ENCODE data around the gene PCGF3.
A peak's percentile ranks its signal among the peaks of the same experiment; 100 is the strongest.

Gene PCGF3

DNA sequence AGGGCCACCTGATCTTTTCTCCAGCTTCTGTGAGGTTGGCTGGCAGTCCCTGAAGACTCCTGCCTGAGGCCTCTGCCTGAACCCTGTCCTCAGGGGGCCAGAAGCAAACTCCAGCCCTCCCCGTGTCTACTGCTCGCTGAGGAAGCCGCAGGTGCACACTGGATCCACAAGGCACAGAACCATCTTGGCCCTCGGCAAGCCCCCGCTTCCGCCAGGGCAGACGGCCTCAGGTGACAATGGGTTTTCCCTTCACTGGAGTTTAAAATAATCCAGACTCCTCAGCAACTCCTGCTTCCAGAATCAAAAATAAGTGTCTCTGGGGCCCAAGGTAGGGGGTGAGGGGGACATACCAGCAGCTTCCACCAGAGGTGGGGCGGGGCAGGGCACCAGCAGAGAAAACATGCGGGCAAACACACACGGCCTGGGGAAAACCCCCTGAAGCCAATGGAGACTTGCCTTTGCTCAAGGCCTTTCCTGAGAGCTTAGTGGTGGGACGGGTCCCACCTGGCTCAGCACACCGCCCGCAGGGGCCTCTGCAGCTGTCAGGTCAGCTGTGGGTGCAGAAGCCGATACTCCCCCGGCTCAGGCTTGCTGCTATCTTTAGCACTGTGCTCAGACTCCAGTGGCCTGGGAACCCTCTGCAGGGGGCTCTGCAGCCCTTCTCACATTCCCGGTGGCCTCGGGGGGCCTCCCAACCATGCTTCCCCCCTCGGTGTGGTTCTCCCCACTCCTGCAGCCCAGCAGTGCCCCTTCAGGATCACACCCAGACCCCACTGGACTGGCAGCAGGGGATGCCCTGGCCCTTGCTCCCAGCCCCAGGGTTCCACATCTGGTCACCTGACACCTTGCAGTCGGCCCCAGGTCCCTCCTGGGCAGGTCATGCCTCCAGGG lies 29.4 kb upstream of the PCGF3 start:
- H3K4me1 Mint-ChIP-seq (ENCODE audit: low read depth), result peaks cover 28% of the 10 kb centered on the region
- H3K27me3 Mint-ChIP-seq, result no peaks in the 10 kb centered on the region
- H3K36me3 Mint-ChIP-seq (ENCODE audit: low read depth), result peaks cover 29% of the 10 kb centered on the region
- H3K27ac Mint-ChIP-seq, result peak overlapping the region; percentile 93
- H3K9me3 Mint-ChIP-seq, result no peaks in the 10 kb centered on the region
- H3K4me3 Mint-ChIP-seq, result peak overlapping the region; percentile 92
- no peak for DNase-seq

DNA sequence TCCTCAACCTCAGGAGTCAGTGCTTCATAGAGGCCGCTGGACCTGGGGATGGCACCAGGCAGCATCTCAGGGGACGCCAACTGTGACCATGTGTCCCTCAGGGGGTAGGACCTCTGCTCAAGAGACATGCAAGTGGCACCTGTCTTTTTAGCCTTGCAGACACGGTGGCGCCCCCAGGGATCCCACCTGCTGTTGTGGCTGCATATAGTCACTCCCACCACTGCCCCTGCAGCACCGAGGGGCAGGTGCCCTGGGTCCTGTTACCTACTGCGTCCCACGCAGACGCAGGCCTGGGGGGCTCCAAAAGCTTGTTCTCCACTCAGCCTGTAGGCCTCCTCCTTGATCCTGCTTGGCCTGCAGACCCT lies 28.8 kb upstream of the PCGF3 start:
- no peak overlapping the region for H3K4me3 Mint-ChIP-seq
- H3K27me3 Mint-ChIP-seq, result no peaks in the 10 kb centered on the region
- H3K27ac Mint-ChIP-seq, result no peak overlapping the region
- no peak for DNase-seq
- H3K4me1 Mint-ChIP-seq (ENCODE audit: low read depth), result peaks cover 28% of the 10 kb centered on the region
- H3K9me3 Mint-ChIP-seq, result no peaks in the 10 kb centered on the region
- H3K36me3 Mint-ChIP-seq (ENCODE audit: low read depth), result peaks cover 22% of the 10 kb centered on the region

DNA sequence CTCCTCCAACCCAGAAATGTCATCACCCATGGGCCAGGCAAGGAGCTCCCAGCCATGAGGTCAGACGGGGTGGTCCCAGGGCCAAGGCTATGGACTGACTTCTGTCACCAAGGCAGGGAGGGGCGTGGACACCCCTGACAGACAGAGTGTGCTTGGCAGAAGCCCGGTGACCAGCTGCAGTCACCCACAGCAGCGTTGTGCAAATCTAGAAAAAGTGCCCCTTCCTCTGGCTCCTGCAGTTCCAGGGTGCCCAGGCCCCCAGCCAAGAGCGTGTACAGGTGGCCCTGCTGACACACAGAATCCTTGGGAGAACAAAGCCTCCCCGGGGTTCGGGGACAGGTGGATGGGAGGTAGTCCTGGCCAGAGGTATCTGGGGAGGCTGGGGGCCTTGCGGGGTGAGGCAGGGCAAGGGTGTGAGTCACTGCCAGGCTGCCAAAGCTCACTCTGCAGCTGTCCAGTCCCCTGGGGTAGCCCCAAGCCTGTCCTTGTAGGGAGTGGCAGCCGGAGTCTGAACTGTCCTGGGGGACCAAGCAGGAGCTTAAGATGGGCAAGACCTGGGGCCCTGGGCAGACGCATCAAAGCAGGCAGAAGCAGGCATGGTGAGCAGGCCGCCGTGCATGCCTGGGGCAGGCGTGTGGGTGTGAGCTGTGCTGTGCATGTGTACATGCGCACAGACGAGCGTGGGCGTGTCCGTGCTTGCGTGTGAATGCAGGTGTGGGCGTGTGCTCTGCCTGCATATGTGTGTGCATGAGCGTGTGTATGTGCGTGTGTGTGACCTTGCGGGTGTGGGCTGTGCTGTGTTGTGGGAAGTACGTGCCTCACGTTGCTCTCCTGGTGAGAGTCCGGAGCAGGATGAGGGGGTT lies 28.0 kb upstream of the PCGF3 start:
- H3K27ac Mint-ChIP-seq, result no peak overlapping the region
- H3K9me3 Mint-ChIP-seq, result no peaks in the 10 kb centered on the region
- no peak for DNase-seq
- H3K4me1 Mint-ChIP-seq (ENCODE audit: low read depth), result peaks cover 25% of the 10 kb centered on the region
- peaks cover 14% of the 10 kb centered on the region for H3K36me3 Mint-ChIP-seq (ENCODE audit: low read depth)
- no peaks in the 10 kb centered on the region for H3K27me3 Mint-ChIP-seq
- no peak overlapping the region for H3K4me3 Mint-ChIP-seq

DNA sequence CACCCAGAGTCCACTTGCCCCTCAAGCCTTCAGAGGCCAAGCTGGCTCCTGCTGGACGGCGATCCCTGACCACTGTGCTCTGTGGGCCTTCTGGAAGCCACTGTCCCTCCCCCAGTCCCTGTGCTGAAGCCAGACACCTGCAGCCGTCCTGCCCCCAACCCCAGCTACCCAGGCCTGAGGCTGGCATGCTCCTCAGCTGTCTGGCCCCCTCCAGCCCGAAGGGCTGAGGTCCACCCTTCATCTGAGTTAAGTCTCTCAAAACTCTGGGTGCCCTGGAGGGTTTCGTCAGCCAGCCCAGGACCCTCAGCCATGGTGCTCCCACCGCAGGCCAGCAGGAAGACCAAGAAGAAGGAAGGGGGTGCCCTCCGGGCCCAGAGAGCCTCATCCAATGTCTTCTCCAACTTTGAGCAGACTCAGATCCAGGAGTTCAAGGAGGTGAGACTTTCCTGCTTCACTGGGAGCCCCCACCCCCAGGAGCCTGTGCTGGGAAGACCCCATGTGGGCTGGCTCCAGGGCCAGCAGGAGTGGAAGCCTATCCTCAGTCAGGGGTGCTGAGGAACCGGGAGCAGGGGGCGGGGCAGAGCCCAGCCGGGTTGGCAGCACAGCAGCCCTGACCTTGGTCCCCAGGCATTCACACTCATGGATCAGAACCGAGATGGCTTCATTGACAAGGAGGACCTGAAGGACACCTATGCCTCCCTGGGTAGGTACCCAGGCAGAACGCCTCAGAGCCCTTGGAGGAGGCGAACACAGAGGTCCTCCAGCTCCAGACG lies 27.1 kb upstream of the PCGF3 start:
- Mint-ChIP-seq H3K4me3 (no peak overlapping the region), H3K27ac (no peak overlapping the region), H3K27me3 (no peaks in the 10 kb centered on the region), H3K36me3 (ENCODE audit: low read depth) (peaks cover 6% of the 10 kb centered on the region), H3K4me1 (ENCODE audit: low read depth) (peaks cover 20% of the 10 kb centered on the region), H3K9me3 (no peaks in the 10 kb centered on the region)
- DNase-seq, result no peak

DNA sequence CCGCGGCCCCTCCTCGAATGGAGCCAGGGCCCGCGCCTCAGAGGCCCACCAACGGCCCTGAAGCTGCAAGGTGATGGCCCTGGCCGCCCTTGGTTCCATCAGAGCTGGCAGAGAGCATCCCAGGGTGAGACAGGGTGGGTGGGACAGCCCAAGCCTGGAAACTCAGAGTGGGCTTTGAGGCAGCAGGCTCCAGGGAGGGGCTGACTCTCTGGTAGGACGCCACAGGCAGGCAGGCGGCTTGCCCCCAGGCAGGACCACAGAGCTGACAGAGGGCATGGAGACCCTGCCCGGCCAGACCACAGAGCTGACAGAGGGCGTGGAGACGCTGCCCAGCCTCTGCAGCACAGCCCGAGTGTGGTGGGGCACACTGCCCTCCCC lies 26.5 kb upstream of the PCGF3 start:
- Mint-ChIP-seq H3K27me3 (no peaks in the 10 kb centered on the region), H3K27ac (no peak overlapping the region), H3K4me1 (ENCODE audit: low read depth) (peaks cover 20% of the 10 kb centered on the region), H3K36me3 (ENCODE audit: low read depth) (peaks cover 2% of the 10 kb centered on the region), H3K4me3 (no peak overlapping the region), H3K9me3 (no peaks in the 10 kb centered on the region)
- no peak for DNase-seq

DNA sequence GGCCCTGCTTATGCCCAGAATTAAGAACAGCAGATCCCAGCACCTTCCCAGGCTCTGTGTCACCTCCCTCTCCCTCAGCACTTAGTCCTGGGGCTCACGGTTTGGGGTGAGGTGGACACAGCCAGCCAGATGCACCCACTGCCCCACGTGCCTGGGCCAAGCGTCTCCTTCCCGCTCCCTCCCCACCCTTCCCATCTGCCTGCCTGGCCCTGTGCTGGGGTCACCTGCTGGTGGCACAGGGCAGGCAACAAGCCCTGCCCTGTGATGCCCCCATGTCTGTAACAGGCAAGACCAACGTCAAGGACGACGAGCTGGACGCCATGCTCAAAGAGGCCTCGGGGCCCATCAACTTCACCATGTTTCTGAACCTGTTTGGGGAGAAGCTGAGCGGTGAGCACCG lies 26.0 kb upstream of the PCGF3 start:
- no peak for DNase-seq
- Mint-ChIP-seq H3K4me3 (no peak overlapping the region), H3K27me3 (no peaks in the 10 kb centered on the region), H3K27ac (no peak overlapping the region), H3K4me1 (ENCODE audit: low read depth) (peaks cover 20% of the 10 kb centered on the region), H3K36me3 (ENCODE audit: low read depth) (no peaks in the 10 kb centered on the region), H3K9me3 (no peaks in the 10 kb centered on the region)

DNA sequence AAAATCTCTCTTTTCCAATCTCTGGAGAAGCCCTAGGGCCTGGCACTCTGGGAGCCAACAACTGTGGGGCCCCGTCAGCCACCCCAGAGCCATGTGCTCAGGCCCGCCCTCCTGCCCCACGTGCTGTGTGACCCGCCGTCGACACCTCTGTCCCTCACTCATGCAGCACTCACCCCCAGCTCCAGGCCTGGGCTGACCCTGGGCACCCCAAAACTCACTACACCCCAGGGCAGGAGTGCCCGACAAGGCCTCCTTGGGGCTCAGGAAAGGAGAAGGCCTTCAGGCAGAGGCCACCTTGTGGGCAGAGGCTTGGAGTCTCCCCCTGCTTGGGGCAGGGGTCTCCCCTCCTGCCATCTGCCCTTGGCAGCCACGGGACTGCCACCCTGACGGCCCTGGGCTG lies 25.5 kb upstream of the PCGF3 start:
- Mint-ChIP-seq H3K4me1 (ENCODE audit: low read depth) (peaks cover 20% of the 10 kb centered on the region), H3K4me3 (peak overlapping the region; percentile 67), H3K36me3 (ENCODE audit: low read depth) (no peaks in the 10 kb centered on the region), H3K27me3 (peaks cover 2% of the 10 kb centered on the region), H3K9me3 (no peaks in the 10 kb centered on the region), H3K27ac (peak overlapping the region; percentile 61)
- no peak for DNase-seq

DNA sequence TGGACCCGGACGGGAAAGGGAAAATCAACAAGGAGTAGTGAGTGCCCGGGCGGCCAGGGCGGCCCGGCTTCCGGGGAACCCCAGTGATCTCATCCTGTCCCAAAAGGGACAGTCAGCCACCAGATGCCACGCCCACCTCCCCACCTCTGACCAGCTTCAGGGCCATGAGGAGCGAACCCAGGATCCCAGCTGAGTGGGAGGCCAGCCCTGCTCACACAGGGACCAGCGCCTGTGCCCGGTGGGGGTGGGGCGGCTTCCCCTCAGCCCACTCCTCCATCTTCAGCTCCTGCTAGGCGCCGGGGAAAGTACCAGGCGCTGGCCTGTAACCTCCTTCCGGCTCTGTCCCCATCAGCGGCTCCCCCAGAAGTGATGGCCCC lies 25.1 kb upstream of the PCGF3 start:
- no peaks in the 10 kb centered on the region for H3K36me3 Mint-ChIP-seq (ENCODE audit: low read depth)
- H3K4me3 Mint-ChIP-seq, result peak overlapping the region; percentile 67
- peak overlapping the region; percentile 61 for H3K27ac Mint-ChIP-seq
- no peak for DNase-seq
- H3K27me3 Mint-ChIP-seq, result peaks cover 4% of the 10 kb centered on the region
- H3K9me3 Mint-ChIP-seq, result no peaks in the 10 kb centered on the region
- peaks cover 18% of the 10 kb centered on the region for H3K4me1 Mint-ChIP-seq (ENCODE audit: low read depth)

DNA sequence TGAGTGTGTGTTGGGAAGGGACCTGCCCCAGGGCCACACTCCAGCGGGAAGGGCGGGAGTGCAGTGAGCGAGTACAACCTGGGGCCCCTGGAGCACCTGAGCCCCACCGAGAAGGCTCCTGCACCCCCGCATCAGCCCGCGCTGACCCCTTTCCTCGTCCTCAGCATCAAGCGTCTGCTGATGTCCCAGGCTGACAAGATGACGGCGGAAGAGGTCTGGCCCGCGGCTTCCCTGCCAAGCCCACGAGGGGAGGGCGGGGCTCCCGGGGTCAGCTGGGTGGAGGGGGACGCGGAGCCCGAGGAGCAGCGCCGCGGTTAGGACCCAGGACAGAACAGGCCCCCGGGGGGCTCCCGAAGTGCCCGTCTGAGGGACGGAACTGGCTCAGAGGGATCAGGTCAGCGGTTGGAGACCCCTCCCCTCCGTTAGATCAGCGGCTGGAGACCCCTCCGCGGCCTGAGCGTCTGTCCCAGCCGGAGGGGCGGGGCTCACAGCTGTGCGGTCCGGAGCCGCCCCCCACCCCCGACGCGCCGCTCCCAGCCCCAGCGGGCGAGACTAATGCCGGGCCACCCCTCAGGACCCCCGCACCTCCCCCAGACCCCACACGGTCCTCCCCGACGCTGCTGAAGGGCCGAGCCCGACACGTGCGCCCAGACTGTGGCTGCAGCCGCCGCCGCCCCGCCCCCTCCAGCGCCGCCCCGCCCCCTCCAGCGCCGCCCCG lies 24.5 kb upstream of the PCGF3 start:
- Mint-ChIP-seq H3K9me3 (no peaks in the 10 kb centered on the region), H3K4me3 (peak overlapping the region; percentile 67), H3K27me3 (peaks cover 4% of the 10 kb centered on the region), H3K27ac (peak overlapping the region; percentile 61), H3K36me3 (ENCODE audit: low read depth) (no peaks in the 10 kb centered on the region), H3K4me1 (ENCODE audit: low read depth) (peaks cover 14% of the 10 kb centered on the region)
- peak; percentile 76 for DNase-seq

DNA sequence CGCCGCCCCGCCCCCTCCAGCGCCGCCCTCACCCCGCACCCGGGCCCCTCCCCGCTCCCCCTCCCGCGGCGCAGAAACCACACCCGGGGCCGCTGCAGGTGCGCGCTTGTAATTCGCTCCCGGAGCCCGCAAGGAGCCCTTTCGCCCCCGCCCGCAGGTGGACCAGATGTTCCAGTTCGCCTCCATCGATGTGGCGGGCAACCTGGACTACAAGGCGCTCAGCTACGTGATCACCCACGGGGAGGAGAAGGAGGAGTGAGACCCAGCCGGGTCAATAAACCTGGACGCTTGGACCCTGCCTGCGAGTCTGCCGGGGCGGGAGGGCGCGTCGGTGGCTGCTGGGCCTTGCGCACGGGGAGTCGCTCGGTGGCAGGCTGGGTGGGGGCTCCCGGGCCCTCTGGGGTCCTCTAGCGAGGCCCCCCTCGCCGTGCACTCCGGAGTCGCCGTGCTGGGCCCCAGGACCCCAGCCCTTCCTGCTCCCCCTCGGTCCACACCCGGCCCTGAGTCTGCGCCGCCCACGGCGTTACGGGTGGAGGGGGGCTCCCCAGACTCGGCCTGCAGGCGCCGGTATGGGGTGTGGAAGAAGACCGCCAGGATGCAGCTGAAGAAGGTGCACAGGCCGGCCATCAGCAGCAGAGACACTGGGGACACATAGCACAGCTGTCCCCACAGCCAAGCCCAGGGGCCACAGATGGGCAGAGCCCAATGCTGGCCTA lies 23.7 kb upstream of the PCGF3 start:
- no peak overlapping the region for H3K4me3 Mint-ChIP-seq
- no peaks in the 10 kb centered on the region for H3K9me3 Mint-ChIP-seq
- DNase-seq, result peak; percentile 62
- peaks cover 4% of the 10 kb centered on the region for H3K27me3 Mint-ChIP-seq
- H3K36me3 Mint-ChIP-seq (ENCODE audit: low read depth), result no peaks in the 10 kb centered on the region
- H3K4me1 Mint-ChIP-seq (ENCODE audit: low read depth), result peaks cover 12% of the 10 kb centered on the region
- no peak overlapping the region for H3K27ac Mint-ChIP-seq

DNA sequence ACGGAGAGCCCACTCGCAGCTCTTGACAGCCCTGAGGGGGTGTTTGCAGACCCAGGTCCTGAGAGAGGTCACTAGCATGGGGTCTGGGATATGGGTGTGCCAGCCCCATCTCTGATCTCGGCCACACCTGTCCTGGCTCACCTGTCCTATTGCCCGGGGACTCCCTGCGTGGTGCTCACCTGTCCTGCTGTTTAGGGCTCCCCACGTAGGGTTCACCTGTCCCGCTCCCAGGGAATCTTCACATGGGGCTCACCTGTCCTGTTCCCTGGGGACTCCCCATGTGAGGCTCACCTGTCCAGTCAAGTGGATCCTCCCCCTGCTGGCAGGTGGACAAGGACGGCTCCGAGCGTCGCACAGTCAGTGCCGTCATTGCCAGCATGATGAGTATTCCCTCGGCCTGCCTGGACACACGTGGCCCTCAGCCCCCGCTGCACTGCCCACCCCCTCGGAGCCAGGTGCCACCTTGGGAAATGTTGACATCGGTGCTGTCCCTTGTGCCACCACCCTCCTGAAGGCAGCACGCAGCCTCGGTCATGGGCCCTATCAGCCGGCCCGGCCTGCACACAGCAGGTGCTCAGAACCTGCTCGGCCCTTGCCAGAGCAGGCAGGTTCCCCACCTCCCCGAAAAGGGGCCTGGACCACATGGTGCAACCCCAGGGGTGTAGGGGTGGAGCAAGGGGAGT lies 23.0 kb upstream of the PCGF3 start:
- no peak overlapping the region for H3K4me3 Mint-ChIP-seq
- no peak overlapping the region for H3K27ac Mint-ChIP-seq
- H3K27me3 Mint-ChIP-seq, result peaks cover 8% of the 10 kb centered on the region
- no peaks in the 10 kb centered on the region for H3K9me3 Mint-ChIP-seq
- DNase-seq, result no peak
- H3K4me1 Mint-ChIP-seq (ENCODE audit: low read depth), result peaks cover 13% of the 10 kb centered on the region
- H3K36me3 Mint-ChIP-seq (ENCODE audit: low read depth), result no peaks in the 10 kb centered on the region

DNA sequence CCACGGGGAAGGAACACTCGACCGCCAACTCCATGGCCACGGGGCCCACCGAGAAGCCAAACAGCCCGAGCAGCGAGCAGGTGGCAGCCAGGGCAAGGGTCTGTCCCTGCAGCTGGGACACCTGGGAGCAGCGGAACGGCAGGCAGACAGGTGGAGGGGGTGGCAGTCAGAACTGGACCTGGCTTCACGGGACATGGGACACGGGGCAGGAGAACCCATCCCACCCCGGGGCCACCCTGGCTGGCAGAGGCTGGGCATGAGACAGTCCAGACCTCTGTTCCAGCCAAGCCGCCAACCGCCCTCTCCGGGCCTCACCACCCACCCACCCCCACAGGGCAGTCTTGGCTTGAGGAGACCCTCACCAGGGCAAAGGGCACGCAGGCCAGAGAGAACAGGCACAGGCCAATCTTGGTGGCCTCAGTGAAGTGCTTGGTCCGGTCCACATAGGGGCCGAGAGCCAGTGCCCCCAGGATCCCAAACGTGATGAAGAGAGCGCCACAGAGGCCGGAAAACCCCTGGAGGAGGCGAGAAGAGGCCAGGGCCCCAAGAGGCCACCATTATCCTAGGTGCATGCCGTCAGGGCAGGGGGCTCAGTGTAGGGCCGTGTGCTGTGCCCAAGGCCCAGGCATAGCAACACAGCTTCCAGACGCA lies 22.3 kb upstream of the PCGF3 start:
- Mint-ChIP-seq H3K27me3 (peaks cover 15% of the 10 kb centered on the region), H3K4me1 (ENCODE audit: low read depth) (peaks cover 10% of the 10 kb centered on the region), H3K9me3 (no peaks in the 10 kb centered on the region), H3K36me3 (ENCODE audit: low read depth) (no peaks in the 10 kb centered on the region), H3K27ac (no peak overlapping the region), H3K4me3 (no peak overlapping the region)
- DNase-seq, result no peak

Measured in activated T-cell treated with anti-CD3 and anti-CD28 coated beads, Interleukin-2, amount 50 U/mL, for 24 hours (primary cell).